SK-N-SH (cell line): ENCODE results near the gene NOTCH1.

ENCODE experiments used
- NRF1 ChIP-seq: IDR thresholded peaks from 2 replicates; pipeline ENCODE4 v1.6.1; 2012; ENCODE audit warnings: low read depth, mild to moderate bottlenecking, low read length
- POLR2AphosphoS5 ChIP-seq: IDR thresholded peaks from 2 replicates; pipeline ENCODE4 v1.6.1; 2012; ENCODE audit warnings: low read depth, low read length
- TCF12 ChIP-seq: IDR thresholded peaks from 2 replicates; pipeline ENCODE4 v1.4.0; 2012
- TF ChIP-seq, protein P1 (sequence below): fragments of 150-350 bp; IDR thresholded peaks from 2 replicates; pipeline ENCODE4 v1.6.1; 2016; ENCODE audit warnings: mild to moderate bottlenecking, low read depth, low read length
- TF ChIP-seq, protein P2 (sequence below): IDR thresholded peaks from 2 replicates; pipeline ENCODE4 v1.4.0; 2012; ENCODE audit warnings: low read depth, borderline replicate concordance
- TF ChIP-seq, protein P3 (sequence below): fragments of 200-600 bp; sonication (generic); IDR thresholded peaks from 2 replicates; pipeline ENCODE4 v1.6.1; 2017; ENCODE audit warnings: antibody characterized with exemption, mild to moderate bottlenecking, moderate library complexity
- TF ChIP-seq, protein P4 (sequence below): IDR thresholded peaks from 2 replicates; pipeline ENCODE4 v1.6.1; 2012; ENCODE audit warnings: mild to moderate bottlenecking, low read depth, low read length, moderate library complexity
- TF ChIP-seq, protein P5 (sequence below): fragments of 150-350 bp; IDR thresholded peaks from 2 replicates; pipeline ENCODE4 v1.6.1; 2017; ENCODE audit warnings: antibody characterized with exemption, low read length, low read depth, borderline replicate concordance
- TF ChIP-seq, protein P6 (sequence below): IDR thresholded peaks from 2 replicates; pipeline ENCODE4 v1.4.0; 2012; ENCODE audit warnings: low read depth, borderline replicate concordance

DNA sequence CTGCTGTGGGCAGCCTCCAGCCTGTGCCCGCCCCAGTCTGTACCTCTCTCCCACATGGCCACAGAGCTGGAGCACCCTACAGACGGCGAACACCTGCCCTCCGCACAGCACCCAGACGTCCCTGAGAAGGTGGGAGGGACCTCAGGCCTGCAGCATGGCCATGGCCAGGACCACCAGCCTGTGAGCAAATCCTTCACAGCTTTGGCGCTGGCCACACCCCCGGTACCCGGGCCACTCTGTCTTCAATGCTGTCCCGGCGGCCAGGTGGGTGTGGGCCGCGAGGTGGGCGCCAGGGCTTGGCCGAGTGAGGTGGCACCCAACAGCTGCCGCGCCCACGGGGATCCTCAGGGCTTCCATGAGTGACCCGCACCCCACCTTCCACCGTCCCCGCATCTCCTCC is 18.7 kb downstream of the NOTCH1 start:
- TF ChIP-seq, protein P1, sequence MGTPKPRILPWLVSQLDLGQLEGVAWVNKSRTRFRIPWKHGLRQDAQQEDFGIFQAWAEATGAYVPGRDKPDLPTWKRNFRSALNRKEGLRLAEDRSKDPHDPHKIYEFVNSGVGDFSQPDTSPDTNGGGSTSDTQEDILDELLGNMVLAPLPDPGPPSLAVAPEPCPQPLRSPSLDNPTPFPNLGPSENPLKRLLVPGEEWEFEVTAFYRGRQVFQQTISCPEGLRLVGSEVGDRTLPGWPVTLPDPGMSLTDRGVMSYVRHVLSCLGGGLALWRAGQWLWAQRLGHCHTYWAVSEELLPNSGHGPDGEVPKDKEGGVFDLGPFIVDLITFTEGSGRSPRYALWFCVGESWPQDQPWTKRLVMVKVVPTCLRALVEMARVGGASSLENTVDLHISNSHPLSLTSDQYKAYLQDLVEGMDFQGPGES, result no peak
- TF ChIP-seq, protein P2, sequence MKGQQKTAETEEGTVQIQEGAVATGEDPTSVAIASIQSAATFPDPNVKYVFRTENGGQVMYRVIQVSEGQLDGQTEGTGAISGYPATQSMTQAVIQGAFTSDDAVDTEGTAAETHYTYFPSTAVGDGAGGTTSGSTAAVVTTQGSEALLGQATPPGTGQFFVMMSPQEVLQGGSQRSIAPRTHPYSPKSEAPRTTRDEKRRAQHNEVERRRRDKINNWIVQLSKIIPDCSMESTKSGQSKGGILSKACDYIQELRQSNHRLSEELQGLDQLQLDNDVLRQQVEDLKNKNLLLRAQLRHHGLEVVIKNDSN, result no peak
- TF ChIP-seq, protein P3, sequence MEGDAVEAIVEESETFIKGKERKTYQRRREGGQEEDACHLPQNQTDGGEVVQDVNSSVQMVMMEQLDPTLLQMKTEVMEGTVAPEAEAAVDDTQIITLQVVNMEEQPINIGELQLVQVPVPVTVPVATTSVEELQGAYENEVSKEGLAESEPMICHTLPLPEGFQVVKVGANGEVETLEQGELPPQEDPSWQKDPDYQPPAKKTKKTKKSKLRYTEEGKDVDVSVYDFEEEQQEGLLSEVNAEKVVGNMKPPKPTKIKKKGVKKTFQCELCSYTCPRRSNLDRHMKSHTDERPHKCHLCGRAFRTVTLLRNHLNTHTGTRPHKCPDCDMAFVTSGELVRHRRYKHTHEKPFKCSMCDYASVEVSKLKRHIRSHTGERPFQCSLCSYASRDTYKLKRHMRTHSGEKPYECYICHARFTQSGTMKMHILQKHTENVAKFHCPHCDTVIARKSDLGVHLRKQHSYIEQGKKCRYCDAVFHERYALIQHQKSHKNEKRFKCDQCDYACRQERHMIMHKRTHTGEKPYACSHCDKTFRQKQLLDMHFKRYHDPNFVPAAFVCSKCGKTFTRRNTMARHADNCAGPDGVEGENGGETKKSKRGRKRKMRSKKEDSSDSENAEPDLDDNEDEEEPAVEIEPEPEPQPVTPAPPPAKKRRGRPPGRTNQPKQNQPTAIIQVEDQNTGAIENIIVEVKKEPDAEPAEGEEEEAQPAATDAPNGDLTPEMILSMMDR, result no peak
- TF ChIP-seq POLR2AphosphoS5, result no peak
- no peak for TF ChIP-seq NRF1
- TF ChIP-seq, protein P4, sequence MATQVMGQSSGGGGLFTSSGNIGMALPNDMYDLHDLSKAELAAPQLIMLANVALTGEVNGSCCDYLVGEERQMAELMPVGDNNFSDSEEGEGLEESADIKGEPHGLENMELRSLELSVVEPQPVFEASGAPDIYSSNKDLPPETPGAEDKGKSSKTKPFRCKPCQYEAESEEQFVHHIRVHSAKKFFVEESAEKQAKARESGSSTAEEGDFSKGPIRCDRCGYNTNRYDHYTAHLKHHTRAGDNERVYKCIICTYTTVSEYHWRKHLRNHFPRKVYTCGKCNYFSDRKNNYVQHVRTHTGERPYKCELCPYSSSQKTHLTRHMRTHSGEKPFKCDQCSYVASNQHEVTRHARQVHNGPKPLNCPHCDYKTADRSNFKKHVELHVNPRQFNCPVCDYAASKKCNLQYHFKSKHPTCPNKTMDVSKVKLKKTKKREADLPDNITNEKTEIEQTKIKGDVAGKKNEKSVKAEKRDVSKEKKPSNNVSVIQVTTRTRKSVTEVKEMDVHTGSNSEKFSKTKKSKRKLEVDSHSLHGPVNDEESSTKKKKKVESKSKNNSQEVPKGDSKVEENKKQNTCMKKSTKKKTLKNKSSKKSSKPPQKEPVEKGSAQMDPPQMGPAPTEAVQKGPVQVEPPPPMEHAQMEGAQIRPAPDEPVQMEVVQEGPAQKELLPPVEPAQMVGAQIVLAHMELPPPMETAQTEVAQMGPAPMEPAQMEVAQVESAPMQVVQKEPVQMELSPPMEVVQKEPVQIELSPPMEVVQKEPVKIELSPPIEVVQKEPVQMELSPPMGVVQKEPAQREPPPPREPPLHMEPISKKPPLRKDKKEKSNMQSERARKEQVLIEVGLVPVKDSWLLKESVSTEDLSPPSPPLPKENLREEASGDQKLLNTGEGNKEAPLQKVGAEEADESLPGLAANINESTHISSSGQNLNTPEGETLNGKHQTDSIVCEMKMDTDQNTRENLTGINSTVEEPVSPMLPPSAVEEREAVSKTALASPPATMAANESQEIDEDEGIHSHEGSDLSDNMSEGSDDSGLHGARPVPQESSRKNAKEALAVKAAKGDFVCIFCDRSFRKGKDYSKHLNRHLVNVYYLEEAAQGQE, result no peak
- TF ChIP-seq, protein P5, sequence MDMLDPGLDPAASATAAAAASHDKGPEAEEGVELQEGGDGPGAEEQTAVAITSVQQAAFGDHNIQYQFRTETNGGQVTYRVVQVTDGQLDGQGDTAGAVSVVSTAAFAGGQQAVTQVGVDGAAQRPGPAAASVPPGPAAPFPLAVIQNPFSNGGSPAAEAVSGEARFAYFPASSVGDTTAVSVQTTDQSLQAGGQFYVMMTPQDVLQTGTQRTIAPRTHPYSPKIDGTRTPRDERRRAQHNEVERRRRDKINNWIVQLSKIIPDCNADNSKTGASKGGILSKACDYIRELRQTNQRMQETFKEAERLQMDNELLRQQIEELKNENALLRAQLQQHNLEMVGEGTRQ, result no peak
- TF ChIP-seq, protein P6, sequence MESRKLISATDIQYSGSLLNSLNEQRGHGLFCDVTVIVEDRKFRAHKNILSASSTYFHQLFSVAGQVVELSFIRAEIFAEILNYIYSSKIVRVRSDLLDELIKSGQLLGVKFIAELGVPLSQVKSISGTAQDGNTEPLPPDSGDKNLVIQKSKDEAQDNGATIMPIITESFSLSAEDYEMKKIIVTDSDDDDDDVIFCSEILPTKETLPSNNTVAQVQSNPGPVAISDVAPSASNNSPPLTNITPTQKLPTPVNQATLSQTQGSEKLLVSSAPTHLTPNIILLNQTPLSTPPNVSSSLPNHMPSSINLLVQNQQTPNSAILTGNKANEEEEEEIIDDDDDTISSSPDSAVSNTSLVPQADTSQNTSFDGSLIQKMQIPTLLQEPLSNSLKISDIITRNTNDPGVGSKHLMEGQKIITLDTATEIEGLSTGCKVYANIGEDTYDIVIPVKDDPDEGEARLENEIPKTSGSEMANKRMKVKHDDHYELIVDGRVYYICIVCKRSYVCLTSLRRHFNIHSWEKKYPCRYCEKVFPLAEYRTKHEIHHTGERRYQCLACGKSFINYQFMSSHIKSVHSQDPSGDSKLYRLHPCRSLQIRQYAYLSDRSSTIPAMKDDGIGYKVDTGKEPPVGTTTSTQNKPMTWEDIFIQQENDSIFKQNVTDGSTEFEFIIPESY, result no peak
- TF ChIP-seq TCF12, result no peak
